GM21447 (cell line): ENCODE results near the gene ATP5F1D.

Source experiments
- ATAC-seq: cut with Tn5 transposase; IDR thresholded peaks from one replicate; pipeline ENCODE4 v1.9.1; 2021; ENCODE audit not compliant: unreplicated experiment

Gene ATP5F1D

DNA sequence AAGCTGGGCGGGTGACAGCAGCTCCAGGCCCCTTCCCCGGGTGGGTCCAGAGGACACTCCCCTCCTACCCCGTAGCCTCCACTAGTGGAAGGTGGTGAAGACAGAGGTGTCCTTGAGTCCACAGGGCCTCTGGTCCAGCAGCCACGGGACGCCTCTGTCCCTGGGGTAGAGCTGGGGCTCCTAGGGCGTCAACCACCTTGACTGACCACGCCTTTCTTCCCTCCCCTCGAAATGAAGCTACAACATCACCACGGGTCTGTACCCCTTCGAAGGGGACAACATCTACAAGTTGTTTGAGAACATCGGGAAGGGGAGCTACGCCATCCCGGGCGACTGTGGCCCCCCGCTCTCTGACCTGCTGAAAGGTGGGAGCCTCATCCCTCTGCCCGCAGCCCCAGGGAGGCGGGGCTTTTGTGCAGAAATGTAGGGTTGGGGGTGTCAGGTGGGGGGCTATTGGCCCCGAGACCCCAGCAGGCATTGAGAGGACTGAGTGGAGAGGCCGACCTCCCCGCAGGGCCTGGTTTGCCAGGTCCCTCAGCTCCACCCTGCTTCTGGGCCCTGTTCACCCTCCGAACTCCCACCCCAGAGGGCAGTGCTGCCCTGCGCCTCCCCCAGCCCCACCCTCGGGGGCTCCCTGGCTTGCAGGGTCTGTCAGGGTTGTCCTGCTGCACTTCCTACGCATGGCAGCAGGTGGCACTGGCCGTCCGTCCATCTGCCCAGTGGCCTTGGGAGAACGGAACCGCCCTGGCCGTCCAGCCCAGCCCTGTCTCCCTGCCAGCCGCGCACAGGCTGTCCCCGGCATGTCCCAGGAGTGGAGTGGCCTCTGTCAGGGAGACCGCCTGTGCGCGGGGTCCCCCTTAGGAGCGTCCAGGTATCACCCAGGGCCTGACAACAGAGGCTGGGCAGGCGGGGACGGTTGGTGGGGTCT is 20.3 kb upstream of the ATP5F1D start:
- ATAC-seq = no peak

DNA sequence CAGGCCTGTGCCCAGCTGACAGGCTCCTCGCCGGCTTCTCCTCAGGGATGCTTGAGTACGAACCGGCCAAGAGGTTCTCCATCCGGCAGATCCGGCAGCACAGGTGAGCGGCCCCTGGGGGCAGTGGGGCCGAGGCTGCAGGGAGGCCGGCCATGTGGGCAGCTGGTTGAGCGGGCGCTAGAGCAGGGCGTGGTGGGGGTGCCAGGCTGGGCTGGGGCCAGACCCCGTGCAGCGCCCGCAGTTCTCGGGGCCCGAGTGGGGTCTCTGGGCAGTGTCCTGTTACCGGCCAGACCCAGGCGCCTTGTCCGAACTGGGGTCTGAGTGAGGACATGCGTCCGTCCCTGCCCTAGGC is 19.7 kb upstream of the ATP5F1D start:
- ATAC-seq = no peak

DNA sequence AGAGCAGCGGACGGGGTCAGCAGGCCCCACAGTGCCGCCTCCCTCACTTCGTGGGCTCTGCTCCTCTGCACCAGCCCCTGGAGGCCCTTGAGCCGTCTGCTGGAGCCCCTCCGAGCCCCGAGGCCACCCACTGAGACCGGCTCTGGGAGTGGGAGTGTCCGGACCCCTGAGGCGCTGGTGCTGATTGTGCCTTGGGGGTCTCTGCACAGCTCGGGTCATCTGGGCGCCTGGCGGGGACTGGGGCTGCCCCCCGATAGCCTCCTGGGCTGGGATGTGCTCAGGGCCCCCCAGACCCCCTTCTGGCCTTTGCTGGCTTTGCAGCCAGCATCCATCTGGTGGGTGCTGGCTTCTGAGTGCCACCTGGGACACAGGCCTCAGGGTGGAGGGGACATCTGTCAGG is 19.2 kb upstream of the ATP5F1D start:
- ATAC-seq = no peak

DNA sequence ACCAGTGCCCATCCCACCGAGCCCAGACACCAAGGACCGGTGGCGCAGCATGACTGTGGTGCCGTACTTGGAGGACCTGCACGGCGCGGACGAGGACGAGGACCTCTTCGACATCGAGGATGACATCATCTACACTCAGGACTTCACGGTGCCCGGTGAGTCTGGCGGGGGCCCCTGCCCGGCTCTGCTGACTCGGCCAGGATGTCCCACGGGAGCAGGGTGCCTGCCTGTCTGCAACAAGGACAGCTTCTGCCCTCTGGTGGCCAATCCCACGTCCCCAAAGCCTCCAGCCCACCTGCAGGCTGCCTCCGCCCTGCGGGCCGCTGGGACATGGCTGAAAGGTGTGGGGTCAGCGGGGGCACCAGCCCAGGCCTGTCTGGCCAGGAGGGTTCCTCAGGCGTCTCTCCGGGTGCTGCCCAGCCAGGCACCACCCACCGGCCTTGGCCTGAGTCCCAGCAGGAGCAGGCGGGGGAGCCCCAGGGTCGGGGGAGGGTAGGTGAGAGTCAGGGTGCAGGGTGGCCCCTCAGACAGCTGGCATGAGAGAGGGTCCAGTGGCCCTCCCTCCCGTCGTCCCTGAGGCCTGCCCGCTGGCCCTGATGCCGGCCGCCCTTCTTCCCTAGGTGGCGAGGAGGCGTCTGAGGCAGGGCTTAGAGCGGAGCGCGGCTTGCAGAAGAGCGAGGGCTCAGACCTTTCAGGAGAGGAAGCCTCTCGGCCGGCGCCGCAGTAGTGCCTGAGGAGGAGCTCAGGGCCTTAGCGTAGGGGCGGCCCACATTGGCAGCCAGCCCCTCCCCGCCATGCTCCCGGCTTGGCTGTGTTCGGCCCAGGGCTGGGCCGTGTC is 18.3 kb upstream of the ATP5F1D start:
- ATAC-seq = no peak

- ATAC-seq = no peak
Observed at GRCh38 chr19:1224047-1224825, 17.3 kb upstream of the ATP5F1D start.

- ATAC-seq = no peak
Observed at GRCh38 chr19:1224847-1225246, 16.7 kb upstream of the ATP5F1D start.

DNA sequence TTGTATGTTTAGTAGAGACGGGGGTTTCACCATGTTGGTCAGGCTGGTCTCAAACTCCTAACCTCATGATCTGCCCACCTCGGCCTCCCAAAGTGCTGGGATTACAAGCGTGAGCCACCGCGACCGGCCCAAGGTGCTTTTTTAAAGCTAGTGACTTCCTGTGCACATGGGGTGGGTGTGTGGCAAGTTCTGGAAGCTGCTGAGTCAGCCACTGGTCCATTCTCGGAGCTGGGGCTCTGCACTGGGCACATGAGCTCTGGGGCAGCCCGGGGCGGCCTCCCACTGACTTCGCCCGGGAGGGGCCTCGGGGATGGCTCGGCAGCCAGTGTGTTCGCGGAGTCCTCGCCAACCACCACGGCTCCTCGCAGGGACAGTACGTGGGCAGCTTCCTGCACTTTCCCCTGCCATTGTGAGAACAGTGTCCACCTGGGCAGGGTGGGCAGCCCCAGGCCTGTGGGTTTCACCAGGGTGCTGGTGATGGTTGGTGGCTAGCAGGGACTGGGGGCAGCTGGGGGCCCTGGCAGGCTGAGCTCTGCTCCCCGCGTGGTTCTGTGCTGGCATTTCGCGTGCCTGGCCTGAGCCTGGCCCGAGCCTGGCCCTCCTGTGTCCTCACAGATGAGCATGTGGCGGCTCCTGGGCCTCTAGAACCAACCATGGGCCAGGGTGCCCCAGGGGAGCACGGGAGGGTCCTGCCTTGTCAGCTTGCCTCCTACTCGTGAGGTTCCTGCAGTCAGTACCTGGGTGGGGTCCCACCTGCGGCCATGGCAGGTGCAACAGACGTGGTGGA is 15.9 kb upstream of the ATP5F1D start:
- ATAC-seq = no peak

- ATAC-seq = no peak
Observed at GRCh38 chr19:1226227-1226518, 15.4 kb upstream of the ATP5F1D start.

- ATAC-seq = no peak
Observed at GRCh38 chr19:1226522-1227303, 14.8 kb upstream of the ATP5F1D start.

DNA sequence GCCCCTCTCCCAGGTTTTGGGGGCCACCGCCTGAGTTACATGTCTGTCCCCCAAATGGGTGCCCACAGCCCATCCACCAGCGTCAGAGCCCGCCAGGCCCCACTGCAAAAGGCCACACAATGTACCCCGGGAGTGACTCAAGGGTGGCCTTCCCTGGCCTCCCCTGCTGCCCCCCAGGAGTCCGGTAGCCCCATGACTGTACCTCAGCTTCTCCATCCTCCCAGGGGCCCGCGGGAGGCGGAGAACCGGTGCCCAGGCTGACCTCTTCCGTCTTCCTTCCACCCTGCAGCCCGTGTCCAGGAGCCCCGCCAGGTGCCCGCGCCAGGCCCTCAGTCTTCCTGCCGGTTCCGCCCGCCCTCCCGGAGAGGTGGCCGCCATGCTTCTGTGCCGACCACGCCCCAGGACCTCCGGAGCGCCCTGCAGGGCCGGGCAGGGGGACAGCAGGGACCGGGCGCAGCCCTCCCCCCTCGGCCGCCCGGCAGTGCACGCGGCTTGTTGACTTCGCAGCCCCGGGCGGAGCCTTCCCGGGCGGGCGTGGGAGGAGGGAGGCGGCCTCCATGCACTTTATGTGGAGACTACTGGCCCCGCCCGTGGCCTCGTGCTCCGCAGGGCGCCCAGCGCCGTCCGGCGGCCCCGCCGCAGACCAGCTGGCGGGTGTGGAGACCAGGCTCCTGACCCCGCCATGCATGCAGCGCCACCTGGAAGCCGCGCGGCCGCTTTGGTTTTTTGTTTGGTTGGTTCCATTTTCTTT is 14.1 kb upstream of the ATP5F1D start:
- no peak for ATAC-seq

DNA sequence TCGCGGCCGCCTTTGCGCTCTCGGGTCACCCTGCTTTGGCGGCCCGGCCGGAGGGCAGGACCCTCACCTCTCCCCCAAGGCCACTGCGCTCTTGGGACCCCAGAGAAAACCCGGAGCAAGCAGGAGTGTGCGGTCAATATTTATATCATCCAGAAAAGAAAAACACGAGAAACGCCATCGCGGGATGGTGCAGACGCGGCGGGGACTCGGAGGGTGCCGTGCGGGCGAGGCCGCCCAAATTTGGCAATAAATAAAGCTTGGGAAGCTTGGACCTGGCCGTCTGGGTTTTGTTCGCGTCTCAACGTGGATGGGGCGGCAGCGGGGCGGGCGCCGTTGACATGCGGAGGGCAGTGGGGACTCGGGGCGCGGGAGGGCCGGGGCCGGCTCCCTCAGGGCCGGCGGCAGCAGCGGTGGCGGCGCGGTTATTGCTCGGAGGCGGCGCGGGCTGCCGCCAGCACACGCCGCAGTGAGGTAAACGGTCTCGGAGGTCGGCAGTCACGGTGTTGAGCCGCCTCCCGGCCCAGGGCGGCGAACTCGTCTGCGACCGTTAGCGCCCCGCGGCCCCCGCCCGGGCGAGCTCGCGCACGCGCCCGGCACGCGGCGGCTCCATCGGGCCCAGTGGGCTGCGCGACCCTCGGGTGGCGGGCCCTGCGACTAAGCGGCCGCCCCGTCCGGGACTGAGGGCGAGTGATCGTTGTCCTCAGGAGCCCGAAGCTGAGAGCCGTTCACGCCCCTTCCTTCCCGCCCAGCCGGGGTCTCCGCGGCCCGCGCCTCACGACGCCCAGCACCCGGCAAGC is 13.2 kb upstream of the ATP5F1D start:
- no peak for ATAC-seq

DNA sequence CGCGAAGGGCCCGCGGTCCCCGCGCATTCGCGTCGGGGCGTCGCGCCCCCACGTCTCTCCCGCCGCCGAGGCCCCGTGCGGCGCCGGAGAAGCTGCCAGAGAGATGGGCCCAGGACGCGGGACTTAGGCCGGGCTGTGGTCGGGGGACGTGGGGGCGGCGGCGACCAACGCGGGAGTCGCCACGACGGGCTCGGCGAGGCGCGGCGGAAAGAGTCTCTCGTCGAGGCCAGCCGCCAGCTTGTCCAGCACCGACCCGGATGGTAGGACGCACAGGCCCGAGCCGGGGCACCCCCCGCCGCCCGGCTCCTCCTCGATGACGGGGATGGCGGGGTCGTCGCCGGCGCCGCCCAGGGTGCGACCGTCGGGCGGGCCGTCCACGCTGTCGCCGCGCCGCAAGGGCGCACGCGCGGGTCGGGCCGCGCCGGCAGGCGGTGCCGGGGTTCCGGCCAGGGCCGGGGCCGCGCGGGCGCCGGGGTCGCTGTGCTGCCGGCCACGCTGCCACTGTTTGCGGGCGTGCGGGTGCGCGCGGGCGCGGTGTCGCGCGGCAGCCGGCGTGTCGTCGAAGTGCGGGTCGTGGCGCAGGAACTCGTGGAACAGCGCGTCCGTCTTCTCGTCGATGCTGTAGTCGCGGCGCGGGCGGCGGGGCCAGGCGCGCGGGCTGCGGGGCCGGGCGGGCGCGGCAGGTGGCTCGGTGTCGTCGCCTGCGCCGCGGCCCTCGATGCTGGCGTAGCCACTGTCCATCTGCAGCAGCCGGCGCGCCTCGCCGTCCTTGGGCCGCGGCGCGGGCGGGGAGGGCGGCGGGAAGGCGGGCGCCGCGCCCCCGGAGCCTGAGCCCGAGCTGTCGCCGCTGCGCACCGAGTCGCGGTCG is 12.3 kb upstream of the ATP5F1D start:
- ATAC-seq = no peak

GRCh38 chr19:1229924-1230782 is 11.4 kb upstream of the ATP5F1D start:
- no peak for ATAC-seq

- no peak for ATAC-seq
Observed at GRCh38 chr19:1230783-1231489, 10.6 kb upstream of the ATP5F1D start.

GRCh38 chr19:1231729-1232637 is 9.6 kb upstream of the ATP5F1D start:
- ATAC-seq = no peak
